Measurements from ENCODE around the gene RCVRN. TPM values are rescaled to one million over a fixed set of nuclear protein-coding genes. Genes with fewer than 3 reads are reported as not detected.

Gene RCVRN
- not detected in 5 replicates for total RNA-seq (2022; extraction: Qiagen RNA extraction; ENCODE audit: low read depth)

DNA sequence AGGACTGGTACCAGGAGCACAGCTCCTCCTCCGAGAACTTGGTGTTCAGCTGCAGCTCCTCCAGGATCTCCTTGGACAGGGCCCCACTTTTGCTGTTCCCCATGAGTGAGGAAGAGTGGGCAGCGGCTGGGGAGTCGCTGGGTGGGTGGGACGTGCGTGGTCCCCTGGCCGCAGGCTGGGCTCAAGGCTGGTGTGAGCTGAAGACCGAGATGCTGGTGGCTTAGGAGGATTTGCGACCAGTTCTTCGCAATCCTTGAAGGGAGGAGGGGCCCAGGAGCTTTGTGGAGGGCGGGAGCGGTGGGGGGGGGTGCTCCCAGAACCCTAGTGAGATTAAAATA is at the start of gene RCVRN:
TSS of gene RCVRN (minus strand) at position 194 of the 338 bp plus-strand sequence. CDS start at position 103, 91 bp downstream.

Other genes with a start within 250 kb of the RCVRN start
- not detected in 5 replicates for gene DHRS7C, start 113.7 kb downstream of the RCVRN start, total RNA-seq (2022; extraction: Qiagen RNA extraction; ENCODE audit: low read depth)
- gene GSG1L2, start 83.2 kb downstream of the RCVRN start, total RNA-seq (2022; extraction: Qiagen RNA extraction; ENCODE audit: low read depth): not detected in 5 replicates
- 8.5 to 17.6 TPM (median 11.2 TPM) in 5 replicates for gene GLP2R, start 79.3 kb downstream of the RCVRN start, total RNA-seq (2022; extraction: Qiagen RNA extraction; ENCODE audit: low read depth)